Testis (tissue), 3 donors: Measurements from ENCODE around the gene ZBTB48. TPM values are rescaled to one million over a fixed set of nuclear protein-coding genes. Genes with fewer than 3 reads are reported as not detected.

Experiments used
- DNase-seq: peaks from one replicate; pipeline ENCODE4 v3.0.0-alpha.2; 2019
- H3K27ac ChIP-seq, 2 donors: fragments of 200-600 bp; sonication (generic); one replicate each; pipeline ENCODE4 v1.5.1; 2019
- H3K27me3 ChIP-seq: fragments of 200-600 bp; sonication (generic); one replicate; pipeline ENCODE4 v1.5.1; 2019
- H3K36me3 ChIP-seq: fragments of 200-600 bp; sonication (generic); one replicate; pipeline ENCODE4 v1.5.1; 2017; ENCODE audit warnings: low read depth; ENCODE audit errors: missing control alignments
- H3K4me1 ChIP-seq: fragments of 200-600 bp; sonication (generic); one replicate; pipeline ENCODE4 v1.5.1; 2019
- H3K4me3 ChIP-seq, 2 donors: fragments of 200-600 bp; sonication (generic); one replicate each; pipeline ENCODE4 v1.5.1; 2017 to 2019
- H3K9me3 ChIP-seq: fragments of 200-600 bp; sonication (generic); one replicate; pipeline ENCODE4 v1.5.1; 2017
- CTCF ChIP-seq, 3 experiments: fragments of 450-650 bp in 2 of 3; fragments of 200-600 bp in 1 of 3; sonication (generic) in 1 of 3; IDR thresholded peaks; one replicate each; pipeline ENCODE4 v1.5.1; 2016 to 2019; ENCODE audit warnings: antibody characterized with exemption in 3 of 3, mild to moderate bottlenecking in 2 of 3, moderate library complexity in 1 of 3
- POLR2A ChIP-seq: fragments of 450-650 bp; IDR thresholded peaks from one replicate; pipeline ENCODE4 v1.6.1; 2017; ENCODE audit warnings: antibody characterized with exemption, mild to moderate bottlenecking, moderate library complexity
- WGBS, 2 donors: methylation state at CpG; one replicate each; pipeline ENCODE4 v1.1.5; 2018; 5-methylcytosine and 5-hydroxymethylcytosine counted together
- intact Hi-C: fragments of 100-400 bp; cut with DNase I; formaldehyde crosslinking; loops from one replicate; pipeline ENCODE4 v1.15.1; 2023; ENCODE audit warnings: low total_unique reads
- polyA plus RNA-seq: library from polyadenylated mRNA; stranded (reverse); fragments of 350-450 nt; fragmentation: Illumina TruSeq; extraction: RNeasy Lipid Tissue Mini Kit (QIAGEN cat#74804); gene quantifications from one replicate; pipeline ENCODE4 v1.2.3, GENCODE V29; 2014; ENCODE audit warnings: low read depth, low replicate concordance; ENCODE audit not compliant: insufficient read depth
- total RNA-seq, 2 donors: library from RNA; depleted of rRNA; stranded (reverse); fragments of >200 nt; gene quantifications; one replicate each; pipeline ENCODE4 v1.2.3, GENCODE V29; 2016

Gene ZBTB48
- total and polyA plus RNA-seq, 3 donors from 2014 or later: 58.9 to 80.7 (median 70.7) TPM

- intact Hi-C loops: no loop called here
- no peak overlapping the region for H3K27ac ChIP-seq
- DNase-seq: no peak
Measured at GRCh38 chr1:6588893-6589520, 9.2 kb downstream of the ZBTB48 start.

DNA sequence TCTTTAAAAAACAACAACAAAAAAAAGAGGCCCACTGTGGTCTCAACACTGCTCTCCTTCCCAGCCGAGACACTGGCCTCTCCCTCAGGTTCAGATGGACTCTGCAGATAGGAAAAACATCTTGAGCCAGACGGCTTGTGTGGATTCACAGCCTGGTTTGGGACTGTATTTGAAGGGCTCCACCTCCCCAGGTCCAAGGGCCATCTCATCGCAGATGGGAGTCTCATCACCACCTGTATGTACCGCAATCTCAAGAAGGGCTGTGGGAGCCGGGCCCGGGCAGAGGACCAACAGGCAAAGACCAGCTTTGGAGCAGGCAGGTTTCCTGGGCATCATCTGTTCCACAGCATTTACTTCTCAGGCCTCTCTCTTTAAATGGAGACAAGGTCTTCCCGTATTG lies 10.3 kb downstream of the ZBTB48 start:
- no peaks in the 10 kb centered on the region for H3K27me3 ChIP-seq
- H3K27ac ChIP-seq: no peak overlapping the region
- no peak overlapping the region for H3K4me3 ChIP-seq
- no peaks in the 10 kb centered on the region for H3K36me3 ChIP-seq
- intact Hi-C loops: no loop called here
- peaks cover 12% of the 10 kb centered on the region for H3K4me1 ChIP-seq
- WGBS, 2 donors: 82 to 91% methylated on average over 7 of the region's 7 CpGs
- TF ChIP-seq POLR2A (no peak), CTCF (IDR thresholded peaks at IDR 0.05) (no peak)
- no peak for DNase-seq
- H3K9me3 ChIP-seq: no peaks in the 10 kb centered on the region

More at GRCh38 chr1:6588893-6589520, 9.2 kb downstream of the ZBTB48 start:
- H3K9me3 ChIP-seq: no peaks in the 10 kb centered on the region
- H3K27me3 ChIP-seq: no peaks in the 10 kb centered on the region
- 85 to 88% methylated on average over 14 to 24 of the region's 24 CpGs for WGBS, 2 donors
- TF ChIP-seq POLR2A (no peak), CTCF (IDR thresholded peaks at IDR 0.05) (no peak)
- no peak overlapping the region for H3K4me3 ChIP-seq
- peaks cover 12% of the 10 kb centered on the region for H3K4me1 ChIP-seq
- H3K36me3 ChIP-seq: no peaks in the 10 kb centered on the region

GRCh38 chr1:6591222-6591621 lies 11.4 kb downstream of the ZBTB48 start:
- intact Hi-C loops: no loop called here
- 68 to 85% methylated on average over 4 to 13 of the region's 13 CpGs for WGBS, 2 donors
- Histone ChIP-seq H3K27me3 (no peaks in the 10 kb centered on the region), H3K4me3 (no peak overlapping the region), H3K27ac (peak overlapping the region in 1 of 2 donors; percentile 14), H3K9me3 (no peaks in the 10 kb centered on the region), H3K4me1 (peaks cover 12% of the 10 kb centered on the region), H3K36me3 (no peaks in the 10 kb centered on the region)
- no peak for DNase-seq
- TF ChIP-seq POLR2A (no peak), CTCF (IDR thresholded peaks at IDR 0.05) (no peak)

GRCh38 chr1:6591644-6592043 lies 11.8 kb downstream of the ZBTB48 start:
- Histone ChIP-seq H3K4me1 (peaks cover 13% of the 10 kb centered on the region), H3K27me3 (no peaks in the 10 kb centered on the region), H3K27ac (peak overlapping the region in 1 of 2 donors; percentile 14), H3K4me3 (no peak overlapping the region), H3K36me3 (no peaks in the 10 kb centered on the region), H3K9me3 (no peaks in the 10 kb centered on the region)
- no peak for DNase-seq
- intact Hi-C loops: no loop called here
- TF ChIP-seq CTCF (IDR thresholded peaks at IDR 0.05) (no peak), POLR2A (no peak)
- 71 to 83% methylated on average over 1 to 6 of the region's 6 CpGs for WGBS, 2 donors

- intact Hi-C loops: no loop called here
- no peaks in the 10 kb centered on the region for H3K36me3 ChIP-seq
- DNase-seq: no peak
- 42 to 90% methylated on average over 3 to 5 of the region's 5 CpGs for WGBS, 2 donors
- peaks cover 19% of the 10 kb centered on the region for H3K4me1 ChIP-seq
- no peaks in the 10 kb centered on the region for H3K27me3 ChIP-seq
- H3K9me3 ChIP-seq: no peaks in the 10 kb centered on the region
- no peak overlapping the region for H3K27ac ChIP-seq
- H3K4me3 ChIP-seq: no peak overlapping the region
- TF ChIP-seq CTCF (IDR thresholded peaks at IDR 0.05): no peak
- no peak for TF ChIP-seq POLR2A
Measured at GRCh38 chr1:6592441-6592840, 12.6 kb downstream of the ZBTB48 start.
